Measurements from ENCODE around the gene LGR6.

DNA sequence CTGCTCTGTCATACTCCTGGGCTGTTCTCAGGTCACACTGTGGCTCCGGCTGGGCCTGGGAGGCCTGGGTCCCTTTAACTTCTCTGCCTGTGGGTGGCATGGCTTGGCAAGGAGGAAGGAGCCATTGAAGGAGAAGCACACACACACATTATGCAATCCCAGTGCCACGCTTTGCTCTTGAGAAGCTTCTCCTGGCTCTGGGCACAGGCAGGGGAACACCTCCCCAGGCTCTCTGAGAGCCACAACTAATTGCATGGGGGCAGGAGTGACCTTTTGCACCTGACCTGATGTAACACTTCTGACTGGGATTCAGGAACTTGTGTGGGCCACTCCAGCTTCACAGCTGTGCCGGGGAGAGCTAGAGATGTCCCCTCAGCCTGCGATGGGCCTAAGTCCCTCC, 23.1 kb downstream of the LGR6 start:
- TF ChIP-seq CTCF (conservative IDR thresholded peaks at IDR 0.05; ENCODE audit: low read length), result no peak
- no peak for TF ChIP-seq EZH2phosphoT487 (IDR thresholded peaks at IDR 0.05; ENCODE audit: borderline replicate concordance)

All from Loucy (cell line).